HG03520 (cell line): ENCODE measurements around the gene PAF1.
A peak's percentile ranks its signal among the peaks of the same experiment; 100 is the strongest.

Source experiments
- ATAC-seq: cut with Tn5 transposase; IDR thresholded peaks from one replicate; pipeline ENCODE4 v1.9.1; 2021; ENCODE audit warnings: mild to moderate bottlenecking, moderate library complexity; ENCODE audit not compliant: unreplicated experiment

The PAF1 gene

DNA sequence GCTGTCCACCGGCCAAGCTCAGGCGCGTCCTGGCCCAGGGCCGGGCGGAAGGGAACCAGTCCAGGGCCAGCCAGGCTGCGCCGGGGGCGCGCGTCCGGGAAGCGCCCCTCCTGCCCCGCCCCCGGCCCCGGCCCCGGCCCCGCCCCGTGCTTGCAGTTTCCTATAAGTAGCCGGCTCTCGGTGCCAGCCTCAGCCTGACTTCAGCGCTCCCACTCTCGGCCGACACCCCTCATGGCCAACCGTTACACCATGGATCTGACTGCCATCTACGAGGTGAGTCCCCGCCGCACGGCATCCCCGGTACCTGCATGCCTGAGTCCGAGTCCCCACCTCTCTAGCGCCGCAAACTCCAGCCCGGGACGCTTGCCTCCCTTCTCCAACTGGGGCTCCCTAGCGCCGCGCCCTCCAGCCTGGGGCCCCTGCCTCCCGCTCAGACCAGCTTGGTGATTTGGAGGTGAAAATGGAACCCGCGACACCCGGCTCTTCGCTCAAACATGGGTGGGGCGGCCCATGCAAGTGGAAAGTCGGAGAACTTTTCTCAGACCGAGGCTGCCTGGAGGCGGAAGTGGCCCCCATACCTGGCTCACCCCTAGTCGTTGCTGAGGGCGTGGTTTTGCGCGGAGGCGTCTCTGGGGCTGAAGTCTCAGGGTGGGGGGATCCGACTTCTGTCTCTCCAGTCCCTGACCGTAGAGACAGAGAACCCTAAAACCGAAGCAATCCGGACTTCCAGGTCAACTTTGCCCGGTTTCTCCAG, 15.9 kb upstream of the PAF1 start, which contains the start of gene ZFP36:
ZFP36 (plus strand) TSS at position 192 of the 754 bp plus-strand sequence; CDS start at position 250, 58 bp downstream.
- ATAC-seq, result no peak

DNA sequence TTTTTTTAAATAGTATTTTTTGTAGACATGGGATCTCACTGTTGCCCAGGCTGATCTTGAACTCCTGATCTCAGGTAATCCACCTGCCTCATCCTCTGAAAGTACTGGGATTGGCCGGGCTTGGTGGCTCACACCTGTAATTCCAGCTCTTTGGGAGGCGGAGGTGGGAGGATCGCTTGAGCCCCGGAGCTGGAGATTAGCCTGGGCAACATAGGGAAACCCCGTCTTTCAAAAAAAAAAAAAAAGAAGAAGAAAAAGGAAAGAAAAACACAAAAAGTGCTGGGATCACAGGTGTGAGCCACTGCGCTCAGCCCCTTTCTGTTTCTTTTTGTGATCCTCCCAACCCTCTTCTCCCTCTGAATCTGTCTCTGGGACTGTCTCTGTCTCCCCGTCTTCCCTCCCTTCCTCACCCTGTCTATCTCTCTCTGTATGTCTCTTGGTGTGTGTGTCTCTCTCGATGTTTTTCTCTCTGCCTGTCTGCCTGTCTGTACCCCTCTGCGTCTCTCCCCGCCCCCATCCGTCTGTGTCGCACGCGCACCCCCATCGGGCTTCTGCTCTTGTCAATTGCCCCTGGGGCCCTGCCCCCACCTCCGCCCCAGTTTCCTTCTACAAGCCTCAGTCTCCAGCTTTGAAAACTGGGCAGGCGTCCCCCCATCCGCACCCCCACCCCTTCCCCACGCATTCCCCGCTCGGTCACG, 15.2 kb upstream of the PAF1 start:
- no peak for ATAC-seq

DNA sequence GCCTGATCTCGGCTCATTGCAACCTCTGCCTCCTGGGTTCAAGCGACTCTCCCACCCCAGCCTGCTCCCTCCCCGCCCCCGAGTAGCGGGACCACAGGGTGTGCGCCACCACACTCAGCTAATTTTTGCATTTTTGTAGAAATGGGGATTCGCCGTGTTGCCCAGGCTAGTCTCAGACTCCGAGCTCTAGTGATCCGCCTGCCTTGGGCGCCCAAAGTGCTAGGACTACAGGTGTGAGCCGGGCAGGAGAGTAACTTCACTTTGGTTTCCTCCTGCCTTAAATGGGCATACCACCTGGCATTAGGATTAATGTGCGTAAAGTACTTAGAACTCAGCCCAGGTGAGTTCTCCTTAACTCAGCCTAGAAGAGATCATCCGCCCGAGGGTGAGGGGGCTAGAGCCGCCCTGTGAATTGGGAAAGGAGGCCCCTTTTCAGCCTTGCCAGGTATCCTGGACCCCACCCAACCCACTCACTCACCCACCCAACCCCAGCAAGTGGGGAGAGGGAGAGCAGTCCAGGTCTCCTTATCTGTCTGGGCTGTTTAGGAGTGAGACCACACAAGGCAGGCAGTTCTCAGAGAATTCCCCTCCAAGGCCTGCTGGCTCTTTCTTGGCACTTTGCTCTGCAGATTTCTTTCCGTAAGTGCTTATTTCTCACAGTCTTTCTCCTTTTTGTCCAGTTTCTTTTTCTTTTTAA, 14.5 kb upstream of the PAF1 start:
- no peak for ATAC-seq

DNA sequence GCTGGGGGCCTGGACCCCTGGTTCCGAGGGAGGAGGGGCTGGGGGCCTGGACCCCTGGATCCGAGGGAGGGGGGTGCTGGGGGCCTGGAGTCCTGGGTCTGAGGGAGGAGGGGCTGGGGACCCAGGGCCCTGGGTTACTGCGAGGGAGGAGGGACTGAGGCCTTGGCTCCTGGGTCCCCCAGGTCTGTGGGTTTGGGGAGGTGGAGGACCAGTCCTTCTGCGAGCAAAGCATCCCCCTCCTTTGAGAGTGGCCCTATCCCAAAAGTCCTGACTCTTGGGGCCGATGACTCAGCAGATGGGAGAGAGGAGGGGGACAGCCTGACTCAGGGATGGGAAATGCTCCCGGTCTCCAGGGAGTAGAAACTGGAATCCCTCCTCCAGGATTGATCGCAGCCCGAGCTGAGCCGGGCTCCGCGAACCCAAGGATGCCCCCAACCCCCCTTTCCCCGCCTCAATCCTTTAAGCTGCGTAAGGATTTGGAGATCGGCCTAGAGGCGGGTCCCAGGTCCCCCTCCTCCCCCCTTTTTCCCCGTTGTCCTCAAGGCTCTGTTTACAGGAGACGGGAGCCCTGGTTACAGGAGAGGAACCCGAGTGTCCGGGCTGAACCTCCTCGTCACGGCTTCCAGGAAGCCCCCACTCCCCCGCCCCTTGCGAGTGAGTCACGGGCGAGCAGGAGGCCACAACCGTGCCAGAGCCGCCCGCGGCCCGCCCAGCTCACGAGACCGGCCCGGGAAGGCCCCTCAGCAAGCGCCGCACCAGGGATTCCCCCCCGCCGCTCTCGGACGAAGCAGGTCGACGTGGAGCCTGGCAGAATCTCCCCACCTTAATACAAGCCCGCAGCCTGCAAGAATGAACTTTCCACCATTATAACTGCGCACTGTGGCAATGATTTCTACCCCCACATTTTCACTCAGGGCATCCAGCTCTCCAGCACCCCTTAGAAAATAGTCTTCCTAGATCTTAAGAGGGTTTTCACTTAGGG, 12.7 kb upstream of the PAF1 start:
- ATAC-seq, result no peak

DNA sequence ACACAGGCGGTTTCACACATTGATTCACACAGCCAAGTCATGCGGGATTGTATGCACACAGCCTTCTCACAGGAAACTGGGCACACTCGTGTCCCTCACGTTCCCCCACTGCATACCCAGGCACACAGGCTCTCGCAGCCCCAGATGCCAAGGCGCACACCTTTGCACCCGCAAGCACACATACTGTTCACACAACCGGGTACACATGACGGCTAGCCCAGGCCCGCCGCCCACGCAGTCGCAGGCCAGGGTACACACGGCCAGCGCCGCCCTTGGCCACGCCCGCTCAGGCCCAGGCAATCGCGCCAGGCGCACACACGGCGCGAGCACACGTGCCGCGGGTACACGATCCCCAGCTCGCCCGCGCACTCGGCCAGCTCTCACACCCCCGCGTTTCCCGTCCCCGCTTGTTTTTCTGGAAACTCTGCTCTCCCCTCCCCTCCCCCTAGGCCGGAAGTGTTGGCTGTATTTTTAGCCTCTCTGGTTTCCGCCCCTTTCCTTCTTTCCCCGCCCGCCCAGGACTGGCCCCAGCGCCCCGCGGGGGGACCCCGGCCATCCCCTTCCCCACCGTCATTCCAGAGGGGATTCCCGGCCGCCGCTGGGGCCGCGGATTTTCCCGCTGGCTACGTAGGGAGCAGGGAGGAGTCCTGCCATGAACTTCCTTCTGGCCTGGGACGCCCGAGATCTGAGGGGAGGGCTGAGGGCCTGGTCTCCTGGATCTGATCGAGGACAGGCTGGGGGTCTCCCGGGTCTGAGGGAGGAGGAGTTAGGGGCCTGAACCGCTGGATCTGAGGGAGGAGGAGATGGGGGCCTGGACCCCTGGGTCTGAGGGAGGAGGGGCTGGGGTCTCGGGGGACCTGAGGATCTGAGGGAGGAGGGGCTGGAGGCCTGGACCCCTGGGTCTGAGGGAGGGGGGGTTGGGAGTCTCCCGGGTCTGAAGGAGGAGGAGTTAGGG, 11.7 kb upstream of the PAF1 start:
- ATAC-seq, result no peak

DNA sequence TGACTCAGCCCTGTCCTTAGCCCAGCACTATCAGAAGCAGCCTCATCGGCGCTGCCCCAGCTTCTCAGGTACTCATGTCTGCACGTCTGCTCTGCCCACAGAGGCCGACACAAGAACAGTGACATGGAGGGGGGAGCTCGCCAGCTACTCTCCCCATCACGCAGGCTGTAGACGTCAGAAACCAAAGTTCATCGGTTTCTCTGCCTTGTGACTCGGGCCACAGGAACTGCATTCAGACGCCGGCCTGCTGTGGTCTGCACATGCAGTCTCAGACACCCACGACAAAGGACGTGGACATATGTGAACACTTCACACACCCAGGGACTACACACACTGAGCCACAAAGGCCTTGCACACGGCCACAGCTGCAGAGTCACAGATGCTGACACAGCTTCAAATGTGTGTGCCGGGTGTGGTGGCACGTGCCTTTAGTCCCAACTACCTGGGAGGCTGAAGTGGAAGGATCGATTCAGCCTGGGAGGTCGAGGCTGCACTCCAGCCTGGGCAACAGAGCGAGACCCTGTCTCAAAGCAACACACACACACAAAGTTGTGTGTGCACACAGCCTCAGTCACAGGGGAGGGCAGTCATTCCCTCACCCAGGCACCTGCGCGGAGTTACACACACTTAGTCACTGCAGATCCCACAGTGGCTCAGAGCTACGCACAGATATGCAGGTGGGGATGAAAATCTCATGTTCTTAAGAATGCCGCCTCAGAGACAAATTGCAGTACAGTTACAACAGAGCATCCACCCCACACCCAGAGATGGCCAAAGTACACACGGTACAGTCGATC, 10.8 kb upstream of the PAF1 start:
- no peak for ATAC-seq

DNA sequence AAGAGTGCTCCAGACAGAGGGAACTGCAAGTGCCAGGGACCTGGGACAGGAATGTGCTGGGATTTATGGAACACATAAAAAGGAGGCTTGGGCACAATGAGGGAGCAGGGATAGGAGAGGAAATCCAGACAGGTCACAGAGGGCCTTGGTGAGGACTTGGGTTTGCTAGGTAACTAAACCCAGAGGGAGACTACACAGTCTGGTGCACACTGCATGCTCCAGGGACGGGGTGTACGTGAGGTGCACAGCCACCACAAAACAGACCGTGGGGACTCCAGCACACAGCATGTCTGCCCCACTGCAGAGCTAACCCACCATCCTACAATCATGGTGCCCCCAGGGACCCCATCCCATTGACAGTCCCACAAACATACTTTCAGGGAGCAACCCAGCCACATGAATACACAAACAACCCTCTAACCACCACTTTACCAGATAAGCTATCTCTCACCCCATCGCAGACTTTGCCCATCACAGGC, 10.2 kb upstream of the PAF1 start:
- ATAC-seq, result no peak

DNA sequence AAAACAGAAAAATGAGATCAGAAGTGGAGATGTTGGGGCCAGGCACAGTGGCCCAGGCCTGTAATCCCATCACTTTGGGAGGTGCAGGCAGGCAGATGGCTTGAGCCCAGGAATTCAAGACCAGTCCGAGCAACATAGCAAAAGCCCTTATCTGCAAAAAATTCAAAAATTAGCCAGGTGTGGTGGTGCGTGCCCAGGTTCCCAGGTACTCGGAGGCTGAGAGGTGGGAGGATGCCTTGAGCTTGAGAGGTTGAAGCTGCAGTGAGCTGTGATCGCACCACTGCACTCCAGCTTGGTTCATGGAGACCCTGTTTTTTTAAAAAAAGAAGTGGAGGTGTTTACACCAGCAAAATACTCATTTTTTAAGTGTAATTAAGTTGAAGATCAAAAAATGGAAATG, 9.2 kb upstream of the PAF1 start:
- no peak for ATAC-seq

DNA sequence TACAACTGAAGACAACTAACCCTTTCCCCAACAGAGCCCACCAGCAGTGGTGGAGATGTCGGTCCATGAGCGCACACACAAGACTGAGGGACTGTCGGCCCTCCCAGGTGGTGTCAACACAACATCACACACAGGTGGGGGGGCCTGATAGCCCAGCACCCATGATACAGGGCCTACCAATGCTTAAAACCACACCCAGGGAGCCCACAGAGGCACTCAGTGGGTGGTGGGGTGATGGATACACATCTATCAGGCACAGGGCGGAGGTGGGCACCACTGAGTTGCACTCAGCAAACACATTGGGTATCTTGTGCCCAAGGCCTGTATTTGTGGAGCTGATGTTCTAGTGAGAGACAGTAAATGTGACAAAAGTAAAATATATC, 8.8 kb upstream of the PAF1 start:
- ATAC-seq, result no peak

DNA sequence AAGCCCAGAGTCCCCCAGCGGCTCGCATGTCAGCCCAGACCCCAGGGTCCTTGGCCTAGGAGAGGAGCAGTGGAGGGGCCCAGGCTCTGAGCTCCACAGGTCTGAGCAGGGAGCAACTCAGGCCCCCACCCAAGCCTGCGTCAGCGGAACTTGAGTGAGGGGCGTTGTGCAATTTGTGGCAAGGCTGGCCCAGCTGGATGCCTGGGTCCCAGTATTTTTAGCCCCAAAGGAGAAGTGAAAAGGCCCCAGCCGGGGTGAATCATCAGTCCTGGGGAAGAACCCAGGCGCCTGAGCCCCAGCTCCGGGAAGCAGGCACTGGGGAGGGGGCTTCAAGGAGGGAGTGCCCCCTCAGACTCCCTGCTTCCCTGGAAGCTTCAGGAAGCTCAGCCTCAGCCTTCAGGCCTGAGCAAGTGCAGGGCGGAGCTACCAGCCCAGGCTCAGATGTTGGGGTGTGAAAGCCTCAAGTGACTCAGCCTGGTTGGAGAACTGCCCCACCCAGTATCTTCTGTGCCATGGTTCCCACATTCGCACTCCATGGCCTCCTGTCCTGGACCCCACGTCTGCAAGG, 7.5 kb upstream of the PAF1 start:
- no peak for ATAC-seq

DNA sequence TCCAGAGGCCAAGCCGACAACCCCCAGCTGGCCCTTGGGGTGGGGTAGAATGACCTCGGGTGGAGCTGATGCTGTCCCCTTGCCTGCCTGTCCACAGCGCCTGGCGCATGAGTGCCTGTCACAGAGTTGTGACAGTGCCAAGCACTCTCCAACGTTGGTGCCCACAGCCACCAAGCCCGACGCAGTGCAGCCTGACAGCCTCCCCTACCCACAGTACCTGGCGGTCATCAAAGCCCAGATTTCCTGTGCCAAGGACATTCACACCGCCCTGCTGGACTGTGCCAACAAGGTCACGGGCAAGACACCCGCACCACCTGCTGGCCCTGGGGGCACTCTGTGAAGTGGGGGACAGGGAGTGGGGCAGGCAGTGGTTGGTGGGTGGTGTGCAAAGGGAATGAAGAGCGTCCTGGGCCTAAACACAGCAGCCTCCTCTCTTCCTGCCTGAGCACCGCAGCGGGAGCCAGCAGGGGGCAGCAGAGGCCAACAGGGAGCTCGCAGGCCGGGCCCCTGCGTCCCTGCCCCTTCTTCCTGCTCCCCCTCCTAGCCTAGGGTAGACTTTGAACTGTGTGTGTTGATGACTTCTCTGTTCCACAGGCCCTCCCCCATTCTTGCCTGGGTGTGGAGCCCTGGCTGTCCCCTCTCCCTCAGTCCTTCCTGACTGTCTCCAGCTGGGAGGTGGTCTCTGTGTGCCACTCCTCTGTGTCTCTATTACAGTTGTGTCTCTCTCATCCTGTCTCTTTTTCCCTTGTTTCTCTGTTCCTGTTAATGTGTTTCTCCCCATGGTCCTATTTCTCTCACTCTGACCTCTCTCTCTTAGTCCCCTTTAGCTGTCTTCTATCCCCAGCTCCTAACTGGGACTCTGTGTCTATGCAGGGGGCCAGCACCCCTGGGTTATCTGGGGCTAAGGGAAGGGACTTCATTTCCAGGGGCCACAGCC, 6.7 kb upstream of the PAF1 start:
- peak; percentile 29 for ATAC-seq

DNA sequence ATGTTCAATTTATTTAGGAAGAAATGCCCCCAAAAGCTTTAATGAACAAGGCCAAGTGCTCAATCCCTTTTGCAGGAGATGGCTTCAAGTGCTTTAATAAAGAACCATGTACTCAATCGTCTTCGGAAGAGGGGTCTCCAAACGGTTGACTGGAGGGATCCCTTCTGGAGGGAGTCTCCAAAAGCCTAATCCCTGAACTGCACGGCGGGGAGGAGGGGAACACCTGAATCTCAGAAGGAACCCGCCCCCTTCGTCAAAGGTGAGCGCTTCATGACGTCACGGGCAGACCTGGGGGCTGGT, 505 bp downstream of the PAF1 start:
- no peak for ATAC-seq

DNA sequence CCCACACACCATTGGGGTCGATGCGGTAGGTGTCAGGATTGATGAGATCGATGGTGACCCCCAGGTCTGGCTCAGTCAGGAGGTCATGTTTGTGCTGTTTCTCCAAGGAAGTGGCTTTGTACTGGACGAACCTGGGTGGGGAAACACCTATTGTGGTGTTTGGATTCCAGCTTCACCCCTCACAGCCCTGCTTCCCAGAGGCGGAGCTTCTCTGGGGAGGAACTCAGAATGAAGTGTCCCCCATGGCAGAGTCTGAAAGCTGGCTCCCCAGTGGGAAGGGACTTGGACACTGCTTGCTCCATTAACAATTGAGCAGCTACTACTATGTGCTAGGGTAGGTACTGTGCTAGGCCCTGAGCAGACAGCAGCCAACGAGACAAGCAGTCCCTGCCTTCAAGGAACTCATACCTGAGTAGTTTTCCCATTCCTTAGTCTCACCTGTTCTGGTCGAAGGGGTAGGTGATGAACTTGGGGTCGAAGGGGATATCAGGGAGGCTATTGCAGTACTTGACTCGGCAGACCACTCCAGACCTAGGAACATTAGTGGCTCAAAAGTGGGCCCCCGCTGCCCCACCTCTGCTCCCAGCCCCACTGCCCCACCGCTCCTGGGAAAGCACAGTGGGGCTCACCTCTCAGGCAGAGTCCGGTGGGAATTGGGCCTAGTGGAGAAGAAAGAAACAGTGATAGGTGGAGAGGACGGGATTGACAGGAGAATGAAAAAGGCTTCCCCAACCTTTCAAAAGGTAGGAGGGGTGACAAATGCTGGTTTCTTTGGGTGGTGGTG, 1.1 kb downstream of the PAF1 start:
- ATAC-seq, result no peak

DNA sequence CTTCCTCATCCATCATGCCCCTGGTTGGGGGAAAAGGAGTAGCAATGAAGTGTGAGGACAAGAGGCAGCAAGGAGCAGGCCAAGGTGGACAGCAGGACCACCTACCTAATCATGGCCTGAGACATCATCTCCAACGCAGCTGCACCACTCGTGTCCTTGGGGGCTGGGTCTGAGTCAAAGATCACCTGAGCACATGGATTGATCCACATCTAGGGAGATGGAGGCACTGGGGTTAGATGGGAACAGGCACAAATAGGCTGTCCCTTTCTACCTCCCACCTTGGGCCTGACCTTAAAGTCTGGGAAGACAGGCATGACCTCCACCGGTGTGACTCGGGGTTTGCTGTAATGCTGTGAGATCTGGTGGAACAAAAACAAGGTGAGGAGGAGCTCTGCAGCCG, 2.2 kb downstream of the PAF1 start:
- ATAC-seq, result no peak

DNA sequence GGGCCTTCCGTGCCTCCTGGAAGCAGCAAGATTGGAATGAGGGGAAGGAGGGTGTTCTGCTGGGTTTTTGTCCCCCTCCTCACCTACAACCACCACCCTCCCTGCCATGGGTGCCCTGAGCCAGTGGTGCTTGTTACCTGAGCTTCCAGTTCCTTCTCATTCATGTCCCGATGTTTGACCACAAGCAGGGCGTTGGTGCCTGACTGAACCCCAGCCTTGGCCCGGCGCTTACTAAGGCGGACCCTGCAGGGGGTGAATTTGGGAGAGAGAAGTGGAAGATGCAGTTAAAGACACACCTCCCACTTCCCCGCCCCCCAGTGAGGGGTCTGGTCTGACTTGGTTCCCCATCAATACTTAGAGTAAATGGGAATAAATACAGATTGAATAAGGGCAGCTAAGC, 4.3 kb downstream of the PAF1 start:
- no peak for ATAC-seq

DNA sequence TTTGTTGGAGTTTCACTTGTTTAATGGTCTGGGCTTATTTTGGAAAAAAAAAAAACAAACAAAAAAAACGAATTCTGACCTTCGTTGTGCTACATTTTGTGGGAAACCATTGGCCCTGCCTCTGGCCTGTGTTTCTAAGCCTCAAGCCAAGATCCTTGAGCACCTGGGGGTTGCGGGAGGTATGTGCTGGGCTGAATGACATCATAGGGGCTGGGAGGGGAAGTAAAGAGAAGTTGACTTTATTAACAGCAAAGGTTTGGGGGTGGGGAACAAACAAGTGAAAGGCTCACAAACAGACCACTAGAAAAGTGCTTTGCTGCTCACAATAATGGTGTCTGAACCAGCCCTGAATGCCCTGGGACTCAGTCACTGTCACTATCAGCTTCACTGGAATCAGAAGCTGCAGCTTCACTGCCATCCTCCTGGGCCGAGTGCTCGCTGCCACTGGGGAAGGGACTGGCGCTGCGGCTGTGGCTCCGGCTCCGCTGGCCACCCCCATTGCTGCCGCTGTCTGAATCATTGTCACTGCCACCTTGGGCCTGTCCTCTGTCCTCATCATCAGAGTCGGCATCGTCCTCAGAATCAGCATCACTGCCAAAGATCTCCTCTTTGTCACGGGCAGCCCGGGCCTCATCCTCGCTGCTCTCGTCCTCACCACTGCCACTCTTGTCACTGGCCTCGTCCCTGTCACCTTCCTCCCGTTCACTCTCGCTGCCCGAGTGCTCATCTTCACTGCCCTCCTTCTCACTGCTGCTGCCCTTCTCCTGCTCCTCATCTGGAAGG, 5.1 kb downstream of the PAF1 start:
- ATAC-seq, result no peak
